Transverse colon (tissue), 3 donors: Measurements from ENCODE around the gene FAM171A1.
"Not testable (repeated sequence)": the region's sequence is repeated elsewhere in the genome, so short reads cannot be mapped to it uniquely, and the experiment has no call there.

Experiments used
- POLR2A ChIP-seq: fragments of 450-650 bp; IDR thresholded peaks from one replicate; pipeline ENCODE4 v1.6.1; 2016; ENCODE audit warnings: antibody characterized with exemption, mild to moderate bottlenecking, moderate library complexity
- TF ChIP-seq, protein P1 (sequence below), 5 experiments: fragments of 200-600 bp in 3 of 5; fragments of 450-650 bp in 2 of 5; sonication (generic) in 3 of 5; IDR thresholded peaks; 1 replicate in 2 of 5; 2 replicates in 3 of 5; pipeline ENCODE4 v1.5.1; 2016 to 2017; ENCODE audit warnings: antibody characterized with exemption in 5 of 5, inconsistent platforms in 3 of 5, mild to moderate bottlenecking in 2 of 5, moderate library complexity in 1 of 5

DNA sequence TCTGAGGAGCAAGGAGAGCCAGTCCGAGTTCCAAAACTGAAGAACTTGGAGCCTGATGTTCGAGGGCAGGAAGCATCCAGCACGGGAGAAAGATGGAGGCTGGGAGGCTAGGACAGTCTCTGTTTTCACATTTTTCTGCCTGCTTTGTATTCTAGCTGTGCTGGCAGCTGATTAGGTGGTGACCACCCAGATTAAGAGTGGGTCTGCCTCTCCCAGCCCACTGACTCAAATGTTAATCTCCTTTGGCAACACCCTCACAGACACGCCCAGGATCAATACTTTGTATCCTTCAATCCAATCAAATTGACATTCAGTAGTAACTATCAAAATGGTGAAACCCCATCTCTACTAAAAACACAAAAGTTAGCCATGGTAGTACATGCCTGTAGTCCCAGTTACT is 163.7 kb downstream of the FAM171A1 start:
- TF ChIP-seq, protein P1, sequence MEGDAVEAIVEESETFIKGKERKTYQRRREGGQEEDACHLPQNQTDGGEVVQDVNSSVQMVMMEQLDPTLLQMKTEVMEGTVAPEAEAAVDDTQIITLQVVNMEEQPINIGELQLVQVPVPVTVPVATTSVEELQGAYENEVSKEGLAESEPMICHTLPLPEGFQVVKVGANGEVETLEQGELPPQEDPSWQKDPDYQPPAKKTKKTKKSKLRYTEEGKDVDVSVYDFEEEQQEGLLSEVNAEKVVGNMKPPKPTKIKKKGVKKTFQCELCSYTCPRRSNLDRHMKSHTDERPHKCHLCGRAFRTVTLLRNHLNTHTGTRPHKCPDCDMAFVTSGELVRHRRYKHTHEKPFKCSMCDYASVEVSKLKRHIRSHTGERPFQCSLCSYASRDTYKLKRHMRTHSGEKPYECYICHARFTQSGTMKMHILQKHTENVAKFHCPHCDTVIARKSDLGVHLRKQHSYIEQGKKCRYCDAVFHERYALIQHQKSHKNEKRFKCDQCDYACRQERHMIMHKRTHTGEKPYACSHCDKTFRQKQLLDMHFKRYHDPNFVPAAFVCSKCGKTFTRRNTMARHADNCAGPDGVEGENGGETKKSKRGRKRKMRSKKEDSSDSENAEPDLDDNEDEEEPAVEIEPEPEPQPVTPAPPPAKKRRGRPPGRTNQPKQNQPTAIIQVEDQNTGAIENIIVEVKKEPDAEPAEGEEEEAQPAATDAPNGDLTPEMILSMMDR (IDR thresholded peaks at IDR 0.05): not testable (repeated sequence)
- not testable (repeated sequence) for TF ChIP-seq POLR2A
